ENCODE measurements around the gene LRRK2.

- TF ChIP-seq CTCF (conservative IDR thresholded peaks at IDR 0.05) (no peak), EZH2 (IDR thresholded peaks at IDR 0.05; ENCODE audit: low read depth) (no peak)
Measured at GRCh38 chr12:40198601-40199000, 26.2 kb upstream of the LRRK2 start.
